ENCODE measurements around the gene AKAP8.
"Not testable (repeated sequence)": the region's sequence is repeated elsewhere in the genome, so short reads cannot be mapped to it uniquely, and the experiment has no call there.

DNA sequence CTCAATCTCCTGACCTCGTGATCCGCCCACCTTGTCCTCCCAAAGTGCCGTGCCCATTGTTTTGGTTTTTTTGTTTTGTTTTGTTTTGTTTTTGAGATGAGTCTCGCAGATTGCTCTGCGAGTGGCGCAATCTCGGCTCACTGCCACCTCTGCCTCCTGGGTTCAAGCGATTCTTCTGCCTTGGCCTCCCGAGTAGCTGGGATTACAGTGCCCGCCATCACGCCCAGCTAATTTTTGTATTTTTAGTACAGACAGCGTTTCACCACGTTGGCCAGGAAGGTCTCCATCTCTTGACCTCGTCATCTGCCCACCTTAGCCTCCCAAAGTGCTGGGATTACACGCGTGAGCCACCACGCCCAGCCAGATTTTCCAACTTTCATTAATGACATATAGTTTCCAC, 15.7 kb upstream of the AKAP8 start:
- TF ChIP-seq, protein P1, sequence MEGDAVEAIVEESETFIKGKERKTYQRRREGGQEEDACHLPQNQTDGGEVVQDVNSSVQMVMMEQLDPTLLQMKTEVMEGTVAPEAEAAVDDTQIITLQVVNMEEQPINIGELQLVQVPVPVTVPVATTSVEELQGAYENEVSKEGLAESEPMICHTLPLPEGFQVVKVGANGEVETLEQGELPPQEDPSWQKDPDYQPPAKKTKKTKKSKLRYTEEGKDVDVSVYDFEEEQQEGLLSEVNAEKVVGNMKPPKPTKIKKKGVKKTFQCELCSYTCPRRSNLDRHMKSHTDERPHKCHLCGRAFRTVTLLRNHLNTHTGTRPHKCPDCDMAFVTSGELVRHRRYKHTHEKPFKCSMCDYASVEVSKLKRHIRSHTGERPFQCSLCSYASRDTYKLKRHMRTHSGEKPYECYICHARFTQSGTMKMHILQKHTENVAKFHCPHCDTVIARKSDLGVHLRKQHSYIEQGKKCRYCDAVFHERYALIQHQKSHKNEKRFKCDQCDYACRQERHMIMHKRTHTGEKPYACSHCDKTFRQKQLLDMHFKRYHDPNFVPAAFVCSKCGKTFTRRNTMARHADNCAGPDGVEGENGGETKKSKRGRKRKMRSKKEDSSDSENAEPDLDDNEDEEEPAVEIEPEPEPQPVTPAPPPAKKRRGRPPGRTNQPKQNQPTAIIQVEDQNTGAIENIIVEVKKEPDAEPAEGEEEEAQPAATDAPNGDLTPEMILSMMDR (IDR thresholded peaks at IDR 0.05; ENCODE audit: low read depth, low read length), result not testable (repeated sequence)
- not testable (repeated sequence) for TF ChIP-seq MYC (IDR thresholded peaks at IDR 0.05; ENCODE audit: low read depth, low read length); POLR2A (IDR thresholded peaks at IDR 0.05; ENCODE audit: extremely low read depth, insufficient read length)
